Glomerular visceral epithelial cell (primary cell): ENCODE data around the gene RAD9A.
"Not testable (repeated sequence)": the region's sequence is repeated elsewhere in the genome, so short reads cannot be mapped to it uniquely, and the experiment has no call there.

Source experiments
- DNase-seq: peaks from one replicate; pipeline ENCODE4 v3.0.0-alpha.2; 2016; ENCODE audit errors: extremely low spot score

Gene RAD9A

DNA sequence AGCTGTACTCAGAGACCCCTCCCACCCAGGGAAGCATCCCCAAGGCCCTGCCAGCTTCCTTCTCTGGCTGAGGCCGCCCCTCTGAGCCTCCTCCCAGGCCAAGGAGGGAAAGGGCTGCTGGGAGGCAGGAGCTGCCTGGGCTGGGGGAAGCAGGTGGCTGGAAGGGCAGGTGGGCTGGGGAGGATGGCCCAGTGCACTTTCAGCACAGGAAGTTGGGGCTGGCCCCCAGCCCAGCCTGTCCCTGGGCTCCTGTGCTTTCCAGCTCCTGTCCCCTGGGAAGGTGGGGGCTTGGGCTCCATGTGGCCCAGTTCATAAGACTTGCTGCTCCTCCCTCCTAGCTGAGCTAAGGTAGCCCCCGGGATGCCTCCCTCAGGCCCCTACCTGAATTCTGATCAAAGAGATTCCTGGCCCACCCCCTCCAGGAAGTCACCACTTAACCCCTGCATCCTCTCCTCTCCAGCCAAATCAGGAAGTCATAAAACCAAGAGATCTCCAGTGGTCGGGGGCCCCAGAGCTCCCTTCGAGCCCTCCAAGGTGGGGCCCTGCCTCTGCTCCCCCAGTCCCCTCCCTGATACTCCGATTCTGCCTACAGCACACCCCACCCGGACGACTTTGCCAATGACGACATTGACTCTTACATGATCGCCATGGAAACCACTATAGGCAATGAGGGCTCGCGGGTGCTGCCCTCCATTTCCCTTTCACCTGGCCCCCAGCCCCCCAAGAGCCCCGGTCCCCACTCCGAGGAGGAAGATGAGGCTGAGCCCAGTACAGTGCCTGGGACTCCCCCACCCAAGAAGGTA is 5.0 kb downstream of the RAD9A start:
- DNase-seq: no peak

- no peak for DNase-seq
Measured at GRCh38 chr11:67397536-67397935, 5.8 kb downstream of the RAD9A start.

- DNase-seq: no peak
Measured at GRCh38 chr11:67397986-67398660, 6.3 kb downstream of the RAD9A start.

DNA sequence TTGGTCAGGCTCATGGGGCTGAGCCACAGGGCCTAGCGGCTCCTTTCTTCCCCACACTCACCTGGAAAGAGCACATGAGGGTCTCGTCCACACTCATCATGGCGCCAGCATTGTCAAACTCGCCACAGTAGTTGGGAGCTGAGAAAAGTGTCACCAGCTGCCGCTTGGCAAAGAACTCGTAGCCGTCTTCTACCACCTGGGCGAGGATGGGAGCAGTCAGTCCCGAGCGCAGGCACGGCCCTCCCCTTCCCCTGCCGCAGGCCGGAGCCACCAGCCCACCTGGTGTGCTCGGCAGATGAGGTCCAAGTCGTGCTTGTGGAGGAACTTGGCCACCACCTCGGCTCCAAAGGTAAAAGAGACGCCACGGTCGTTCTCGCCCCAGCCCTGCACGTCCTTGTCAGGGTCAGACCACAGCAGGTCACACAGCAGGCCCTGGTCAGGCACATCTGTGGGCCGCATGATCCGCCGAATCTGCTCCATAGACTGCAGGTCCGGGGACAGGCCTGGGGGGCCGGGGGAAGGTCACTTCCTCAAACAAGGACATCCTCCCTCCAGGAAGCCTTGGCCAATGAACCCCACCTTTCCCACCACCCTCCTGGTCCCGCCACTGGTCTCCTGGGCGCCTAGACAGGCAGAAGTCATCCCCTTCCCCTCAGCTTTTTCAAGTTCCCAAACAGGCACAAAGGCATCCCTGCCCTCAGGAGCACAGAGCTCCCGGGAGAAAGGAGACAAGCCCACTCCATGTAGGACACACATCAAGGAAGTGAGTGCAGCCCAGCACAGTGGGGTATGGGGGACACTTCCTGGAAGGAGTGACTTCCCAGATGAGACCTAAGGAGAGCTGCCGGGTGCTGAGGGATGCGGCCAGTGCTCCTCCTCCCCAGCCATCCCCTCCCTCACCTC is 7.1 kb downstream of the RAD9A start:
- no peak for DNase-seq

DNA sequence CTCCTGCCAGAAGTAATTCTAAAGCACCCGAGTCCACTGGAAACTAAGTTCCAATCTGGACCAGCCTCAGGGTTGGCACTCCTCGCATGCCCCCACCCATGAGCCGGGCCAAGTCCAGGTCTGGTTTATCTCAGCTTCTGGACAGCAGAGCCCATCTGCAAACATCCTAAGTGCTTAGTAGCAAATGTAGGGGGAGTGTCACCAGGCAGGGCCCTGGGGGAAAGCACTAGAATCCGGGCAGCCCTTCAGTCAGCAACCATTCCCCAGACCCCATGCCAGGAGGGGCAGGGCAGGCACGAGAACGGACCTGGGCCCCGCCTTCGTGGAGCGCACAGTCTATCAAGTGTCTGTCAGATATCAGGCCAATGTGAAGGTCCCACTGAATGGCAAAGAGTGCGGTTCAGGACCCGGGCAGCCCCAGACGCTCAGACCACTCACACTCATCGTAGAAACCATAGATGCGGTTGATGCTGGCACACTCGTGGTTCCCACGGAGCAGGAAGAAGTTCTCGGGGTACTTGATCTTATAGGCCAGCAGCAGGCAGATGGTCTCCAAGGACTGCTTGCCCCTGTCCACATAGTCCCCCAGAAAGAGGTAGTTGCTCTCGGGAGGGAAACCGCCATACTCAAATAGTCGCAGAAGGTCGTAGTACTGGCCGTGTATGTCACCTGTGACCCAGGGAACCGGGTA is 8.6 kb downstream of the RAD9A start:
- DNase-seq: no peak

DNA sequence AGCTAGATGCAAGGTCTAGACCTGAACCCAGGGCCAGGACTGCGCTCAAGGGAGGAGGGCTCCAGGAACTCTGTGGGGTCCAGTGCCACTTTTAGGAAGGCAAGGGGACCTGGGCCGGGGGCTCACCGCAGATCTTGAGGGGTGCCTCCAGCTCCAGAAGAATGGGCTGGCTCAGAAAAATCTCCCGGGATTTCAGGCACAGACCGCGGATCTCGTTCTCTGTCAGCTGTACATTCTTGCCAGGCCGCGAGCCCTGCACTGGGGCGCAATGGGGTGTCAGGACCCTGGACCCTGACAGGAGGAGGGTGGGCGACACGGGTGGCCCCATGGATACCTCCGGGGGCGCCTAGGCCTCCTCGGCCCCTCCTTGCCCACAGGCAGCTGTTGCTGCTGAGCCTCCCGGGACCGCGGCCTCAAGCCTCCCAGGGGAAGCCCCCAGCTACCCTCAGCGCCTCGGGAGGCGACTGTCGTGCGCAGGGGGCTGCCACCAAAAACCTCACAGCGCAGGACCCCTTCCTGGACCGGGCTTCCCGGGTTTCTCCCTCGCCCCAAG is 9.2 kb downstream of the RAD9A start:
- no peak for DNase-seq

DNA sequence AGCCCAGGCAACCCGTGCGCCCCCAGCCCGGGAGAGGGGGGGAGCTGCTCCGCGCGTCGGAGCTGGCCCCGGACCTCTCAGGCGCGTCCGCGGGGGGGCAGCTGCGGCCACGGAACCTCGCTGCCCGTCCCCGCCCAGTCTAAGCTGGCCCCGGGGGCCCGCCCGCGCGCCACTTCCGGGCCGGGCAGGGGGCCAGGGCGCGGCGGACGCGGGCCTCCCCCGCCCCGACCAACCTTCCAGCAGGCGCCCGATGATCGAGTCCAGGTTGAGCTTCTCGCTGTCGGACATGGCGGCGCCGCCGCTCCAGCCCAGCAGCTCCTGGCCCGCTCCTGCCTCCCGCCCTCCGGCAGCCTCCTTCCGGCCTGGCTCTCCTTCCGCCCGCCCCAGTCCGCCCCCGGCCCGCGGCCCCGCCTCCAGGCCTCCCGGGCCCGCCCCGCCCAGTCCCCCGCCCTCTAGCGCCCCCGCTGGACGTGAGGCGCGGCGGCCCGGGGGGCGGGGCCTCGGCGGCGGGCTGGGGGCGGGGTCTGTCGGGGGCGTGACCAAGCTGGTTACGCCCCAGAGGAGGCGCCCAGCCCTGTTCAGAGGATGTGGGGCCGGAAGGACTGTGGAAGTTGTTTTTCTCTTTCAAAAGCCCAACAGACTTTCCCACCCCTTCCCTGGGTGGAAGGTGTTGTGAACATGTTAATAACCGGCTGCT is 9.9 kb downstream of the RAD9A start, which contains the start of gene PPP1CA:
Gene PPP1CA (minus strand): TSS at position 364 of the 697 bp plus-strand sequence. CDS start 76 bp downstream, at position 288.
- peak; percentile 93 for DNase-seq

- DNase-seq: not testable (repeated sequence)
Measured at GRCh38 chr11:67402192-67402839, 10.5 kb downstream of the RAD9A start.

DNA sequence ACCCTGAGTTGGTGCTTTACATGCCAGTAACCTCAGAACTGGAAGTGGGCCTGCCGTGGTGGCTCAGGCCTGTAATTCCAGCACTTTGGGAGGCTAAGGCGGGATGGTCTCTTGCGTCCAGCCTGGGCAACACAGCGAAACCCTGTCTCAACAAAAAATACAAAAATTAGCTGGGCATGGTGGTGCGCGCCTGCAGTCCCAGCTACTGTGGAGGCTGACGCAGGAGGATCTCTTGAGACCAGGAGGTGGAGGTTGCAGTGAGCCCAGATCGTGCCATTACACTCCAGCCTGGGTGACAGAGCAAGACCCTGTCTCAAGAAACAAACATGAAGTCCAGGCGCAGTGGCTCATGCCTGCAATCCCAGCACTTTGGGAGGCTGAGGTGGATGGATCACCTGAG is 11.3 kb downstream of the RAD9A start:
- not testable (repeated sequence) for DNase-seq

- no peak for DNase-seq
Measured at GRCh38 chr11:67404515-67405195, 12.9 kb downstream of the RAD9A start.

GRCh38 chr11:67405196-67405567 is 13.4 kb downstream of the RAD9A start:
- no peak for DNase-seq

GRCh38 chr11:67405688-67406339 is 14.0 kb downstream of the RAD9A start:
- no peak for DNase-seq

DNA sequence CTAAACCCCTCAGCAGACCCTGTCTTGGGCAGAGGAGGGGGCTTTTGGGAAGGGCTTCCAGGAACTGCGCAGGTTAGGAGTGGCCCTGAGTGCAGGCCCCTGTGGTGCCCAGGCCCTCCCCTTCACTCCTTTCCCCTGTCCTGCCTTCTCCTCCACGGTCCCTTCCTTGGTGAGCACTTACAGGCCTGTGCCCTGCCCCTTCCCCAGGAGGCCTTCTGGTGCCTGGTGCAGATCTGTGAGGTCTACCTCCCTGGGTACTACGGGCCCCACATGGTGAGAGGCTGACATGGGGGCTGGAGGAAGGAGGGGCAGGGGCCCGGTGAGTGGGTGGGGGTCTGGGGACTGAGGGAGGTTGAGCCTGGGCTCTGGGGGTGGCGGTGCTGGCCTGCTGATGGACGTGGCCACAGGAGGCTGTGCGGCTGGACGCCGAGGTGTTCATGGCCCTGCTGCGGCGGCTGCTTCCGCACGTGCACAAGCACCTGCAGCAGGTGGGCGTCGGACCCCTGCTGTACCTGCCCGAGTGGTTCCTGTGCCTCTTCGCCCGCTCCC is 14.7 kb downstream of the RAD9A start:
- no peak for DNase-seq

- DNase-seq: no peak
Measured at GRCh38 chr11:67406969-67407687, 15.3 kb downstream of the RAD9A start.

DNA sequence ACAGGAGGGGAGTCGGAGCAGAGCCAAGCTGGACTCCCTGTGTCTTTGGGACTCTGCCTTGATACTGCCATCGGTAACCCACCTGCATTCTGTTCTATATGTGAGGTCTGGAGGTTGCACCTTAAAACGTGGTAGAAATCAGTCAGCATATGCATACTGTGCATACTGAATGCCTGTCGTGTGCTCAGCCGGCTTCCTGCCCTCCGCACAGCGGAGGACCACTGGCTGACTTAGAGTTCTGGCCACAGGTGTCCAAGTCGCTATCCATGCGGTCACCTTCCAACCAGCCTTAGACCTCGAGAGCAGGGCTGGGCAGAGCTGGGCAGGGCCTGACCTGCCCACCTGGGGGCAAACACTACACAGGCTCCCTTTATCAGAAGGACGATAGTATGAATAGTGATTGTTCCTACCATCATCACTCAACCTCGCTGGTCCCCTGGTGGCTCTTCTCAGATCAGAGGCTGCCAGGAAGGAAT is 15.9 kb downstream of the RAD9A start:
- DNase-seq: no peak

DNA sequence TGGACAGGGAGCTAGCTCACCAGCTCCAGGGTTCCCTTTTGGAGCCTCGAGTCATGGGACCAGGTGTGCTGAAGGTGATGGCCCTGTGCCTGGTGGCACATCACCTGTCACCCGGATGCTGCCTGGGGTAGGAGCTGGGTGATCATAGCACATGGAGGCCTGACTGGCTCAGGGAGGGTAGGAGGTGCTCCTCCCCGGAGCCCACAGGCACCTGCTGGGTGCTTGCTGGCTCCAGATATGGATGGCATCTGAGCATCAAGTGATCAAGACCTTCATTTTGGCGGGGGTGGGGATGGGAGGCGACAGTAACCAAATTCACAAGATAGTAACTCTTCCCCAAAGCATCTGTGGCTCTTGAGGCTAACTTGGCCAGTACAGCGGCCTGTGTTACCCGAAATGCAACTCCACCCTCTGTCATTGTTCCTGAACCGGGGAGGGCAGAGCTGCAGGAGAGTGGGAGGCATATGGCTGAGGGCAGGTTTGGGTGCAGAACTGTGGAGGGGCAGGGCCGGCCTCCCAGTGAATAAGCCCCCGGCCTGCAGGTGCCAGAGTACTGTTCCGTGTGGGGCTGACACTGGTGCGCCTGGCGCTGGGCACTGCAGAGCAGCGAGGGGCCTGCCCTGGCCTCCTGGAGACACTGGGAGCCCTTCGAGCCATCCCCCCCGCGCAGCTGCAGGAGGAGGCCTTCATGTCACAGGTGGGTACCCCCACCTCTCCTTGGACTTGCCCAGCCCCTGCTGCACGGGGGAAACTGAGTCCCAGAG is 16.8 kb downstream of the RAD9A start:
- no peak for DNase-seq

GRCh38 chr11:67409261-67409666 is 17.5 kb downstream of the RAD9A start:
- DNase-seq: no peak
